Mammary epithelial cell (primary cell): ENCODE data around the gene TFCP2L1.

ENCODE experiments used
- CTCF ChIP-seq, 2 donors: IDR thresholded peaks in 1 of 2; conservative IDR thresholded peaks in 1 of 2; 2 replicates each; pipeline ENCODE4 v1.5.1; 2011 to 2012; ENCODE audit warnings: inconsistent platforms in 2 of 2, low read length in 2 of 2, mild to moderate bottlenecking in 2 of 2, control low read depth in 1 of 2, low read depth in 1 of 2; ENCODE audit not compliant: insufficient read depth in 1 of 2; ENCODE audit errors: extremely low read depth in 1 of 2
- EZH2 ChIP-seq: IDR thresholded peaks from 2 replicates; pipeline ENCODE4 v1.6.1; 2012; ENCODE audit warnings: low read length, inconsistent platforms, borderline replicate concordance

GRCh38 chr2:121329786-121330185 is 44.8 kb upstream of the TFCP2L1 start:
- TF ChIP-seq CTCF (conservative IDR thresholded peaks at IDR 0.05 in 1 of 2, IDR thresholded peaks at IDR 0.05 in 1 of 2; ENCODE audit: extremely low read depth in 1 of 2, insufficient read depth in 1 of 2, low read depth in 1 of 2, low read length in 2 of 2), result no peak
- no peak for TF ChIP-seq EZH2
